Glomerular endothelial cell (primary cell): ENCODE measurements around the gene SLC38A11. TPM values are rescaled to one million over a fixed set of nuclear protein-coding genes. Genes with fewer than 3 reads are reported as not detected.

Experiments used
- DNase-seq: peaks from one replicate; pipeline ENCODE4 v3.0.0-alpha.2; 2011; ENCODE audit warnings: low read depth, low spot score; ENCODE audit errors: extremely low read depth
- total RNA-seq: library from RNA; depleted of rRNA; stranded (reverse); fragments of >200 nt; gene quantifications from 2 replicates; pipeline ENCODE4 v1.2.3, GENCODE V29; 2015

The SLC38A11 gene
- total RNA-seq, 1 donor from 2014 or later = not detected

GRCh38 chr2:164920430-164920829, 34.9 kb downstream of the SLC38A11 start:
- DNase-seq = no peak

- DNase-seq = no peak
Measured at GRCh38 chr2:164917296-164917903, 37.9 kb downstream of the SLC38A11 start.

DNA sequence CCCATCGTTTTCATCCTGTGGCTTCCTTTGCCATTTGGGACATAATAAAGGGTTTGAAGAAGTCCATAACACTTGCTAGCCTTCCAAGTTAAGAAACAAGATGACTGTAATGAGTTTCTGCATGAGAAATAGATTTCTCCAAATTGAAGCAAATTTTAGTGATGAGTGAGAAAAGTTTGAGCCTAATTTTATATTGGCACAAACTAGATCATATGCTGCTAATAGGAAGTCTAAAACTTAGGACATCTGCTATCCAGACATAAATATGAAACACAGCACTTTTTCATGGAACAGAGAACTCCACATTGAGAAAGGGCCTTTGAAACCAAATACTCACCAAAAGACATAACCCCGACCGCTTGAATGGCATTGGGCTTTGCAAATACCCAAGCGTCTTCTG, 39.8 kb downstream of the SLC38A11 start:
- no peak for DNase-seq

DNA sequence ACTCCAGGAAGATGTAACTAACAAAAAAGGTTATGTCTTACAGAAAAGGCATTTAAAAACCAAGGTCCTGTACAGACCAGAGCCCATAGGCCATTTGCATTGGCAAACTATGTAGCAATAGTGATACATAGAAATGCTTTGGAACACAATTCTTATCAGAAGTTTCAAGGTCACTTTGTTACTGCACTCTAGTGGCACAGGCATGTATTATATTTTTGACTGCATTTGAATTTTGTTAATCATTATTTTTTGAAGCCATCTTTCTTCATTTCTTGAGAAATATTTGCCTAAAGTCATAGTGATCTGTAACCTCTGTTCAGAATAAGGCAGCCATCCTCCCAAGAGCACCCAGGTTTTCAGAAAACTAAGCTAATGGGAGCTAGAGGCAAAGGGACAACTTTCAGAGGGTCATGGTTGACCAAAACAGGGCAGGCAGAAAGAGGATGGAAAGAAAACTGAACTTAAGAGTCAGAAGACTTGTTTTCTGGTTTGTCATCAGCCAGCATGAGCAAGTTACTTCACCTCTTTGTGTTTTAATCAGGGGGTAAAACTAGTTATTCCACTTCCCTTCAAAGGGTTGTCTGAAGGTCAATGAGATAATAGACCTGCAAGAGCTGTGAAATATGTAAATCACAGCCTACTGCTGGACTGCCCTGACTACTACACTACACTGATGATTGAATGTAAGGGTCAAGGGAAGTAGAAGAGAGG, 41.5 kb downstream of the SLC38A11 start:
- DNase-seq = no peak

DNA sequence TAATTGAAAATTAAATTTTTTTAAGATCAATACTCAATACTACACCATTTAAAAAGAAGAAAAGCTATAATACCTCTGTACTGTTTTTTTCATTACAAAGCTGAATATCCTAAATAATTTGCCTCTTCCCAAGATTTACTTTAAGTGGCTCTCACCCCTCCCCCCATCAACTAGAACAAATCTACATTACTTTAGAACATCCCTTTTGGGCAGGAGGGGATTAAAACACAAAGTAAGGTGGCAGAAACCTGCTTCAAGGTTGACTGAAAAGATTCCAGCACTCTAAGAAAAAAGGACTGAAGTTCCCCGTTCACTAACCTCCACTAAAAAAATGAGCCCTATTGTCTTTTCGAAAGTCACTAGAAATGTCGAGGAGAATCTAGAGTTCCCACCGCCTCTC, 42.3 kb downstream of the SLC38A11 start:
- no peak for DNase-seq

DNA sequence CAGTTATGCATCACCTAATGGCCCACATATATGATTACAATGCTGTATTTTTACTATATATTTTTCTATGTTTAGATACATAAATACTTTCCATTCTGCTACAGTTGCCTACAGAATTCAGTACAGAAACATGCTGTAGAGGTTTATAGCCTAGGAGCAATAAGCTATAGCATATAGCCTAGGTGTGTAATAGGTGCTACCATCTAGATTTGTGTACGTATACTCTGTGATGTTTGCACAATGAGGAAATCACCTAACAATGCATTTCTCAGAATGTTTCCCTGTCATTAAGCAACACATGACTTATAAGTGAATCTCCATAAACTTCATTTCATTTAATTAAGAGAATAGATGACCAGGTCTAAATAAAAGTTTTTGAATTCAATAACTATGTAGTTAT, 43.5 kb downstream of the SLC38A11 start:
- DNase-seq = no peak

DNA sequence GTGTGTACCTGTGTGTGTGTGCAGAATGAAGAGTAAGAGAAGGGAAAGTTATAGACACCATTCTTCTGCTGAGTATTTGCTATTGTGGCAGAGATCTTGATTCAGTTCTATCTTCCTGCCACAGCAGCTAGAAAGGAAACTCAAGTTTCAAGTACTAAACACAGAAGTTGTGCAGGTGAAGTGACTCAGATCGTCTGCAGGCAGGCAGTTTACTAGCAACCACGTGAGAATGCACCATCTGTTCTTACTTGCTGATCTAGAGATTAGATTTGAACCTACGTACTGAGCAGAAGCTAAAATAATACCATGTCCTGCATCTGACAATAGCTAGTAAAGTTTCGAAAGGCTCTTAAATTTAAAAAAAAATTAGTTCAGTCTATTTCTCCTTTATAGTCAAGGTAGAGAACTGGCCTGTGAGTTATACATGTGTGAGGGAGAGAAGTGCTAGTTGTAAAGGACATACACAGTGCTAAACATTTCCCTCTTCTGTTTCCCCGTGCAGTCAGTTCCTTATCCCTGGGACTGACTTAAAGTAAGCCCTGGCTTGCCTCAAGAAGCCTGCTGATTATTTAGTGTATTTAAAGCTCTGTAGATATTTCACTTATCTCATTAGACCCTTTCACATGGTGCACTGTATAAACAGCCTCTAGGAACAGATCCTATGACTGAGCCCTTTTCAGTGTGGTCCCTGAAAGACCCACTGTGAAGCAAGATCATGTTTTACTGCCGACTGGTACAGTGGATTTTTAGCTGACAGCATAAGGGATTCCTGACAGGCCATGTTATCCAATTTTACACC, 45.0 kb downstream of the SLC38A11 start:
- no peak for DNase-seq

DNA sequence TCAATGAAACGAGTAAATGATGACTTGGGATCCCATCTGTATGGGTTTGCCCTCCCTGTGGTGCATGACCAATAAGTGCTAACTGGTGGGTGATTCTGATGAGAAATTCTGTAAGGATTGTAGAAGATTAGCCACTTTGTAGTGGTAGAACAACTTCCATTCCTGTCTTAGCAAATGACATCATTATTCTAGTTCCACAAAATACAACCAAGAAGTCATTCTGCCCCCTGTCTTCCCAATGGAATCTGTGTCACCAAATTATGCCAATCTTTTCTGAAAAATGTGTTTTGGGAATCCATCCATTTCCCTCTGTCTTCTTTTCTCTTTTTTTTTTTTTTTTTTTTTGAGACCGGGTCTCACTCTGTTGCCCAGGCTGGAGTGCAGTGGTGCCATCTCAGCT, 48.4 kb downstream of the SLC38A11 start:
- DNase-seq = no peak

DNA sequence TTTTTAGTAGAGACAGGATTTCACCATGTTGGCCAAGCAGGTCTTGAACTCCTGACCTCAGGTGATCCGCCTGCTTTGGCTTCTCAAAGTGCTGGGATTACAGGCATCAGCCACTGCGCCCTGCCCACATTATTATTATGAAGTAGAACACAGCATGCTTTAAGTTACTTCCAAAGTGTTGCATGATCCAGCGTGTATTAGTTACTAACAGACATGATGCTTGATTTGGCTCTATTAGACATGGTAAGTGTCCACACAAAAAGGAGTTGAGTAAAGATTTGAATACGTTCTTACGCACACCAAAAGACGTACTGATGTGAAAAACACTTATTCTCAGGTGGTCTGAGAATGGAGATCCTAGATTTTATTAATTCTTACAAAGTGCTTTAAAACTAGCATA, 50.0 kb downstream of the SLC38A11 start:
- DNase-seq = no peak

GRCh38 chr2:164903951-164904350, 51.4 kb downstream of the SLC38A11 start:
- DNase-seq = no peak

DNA sequence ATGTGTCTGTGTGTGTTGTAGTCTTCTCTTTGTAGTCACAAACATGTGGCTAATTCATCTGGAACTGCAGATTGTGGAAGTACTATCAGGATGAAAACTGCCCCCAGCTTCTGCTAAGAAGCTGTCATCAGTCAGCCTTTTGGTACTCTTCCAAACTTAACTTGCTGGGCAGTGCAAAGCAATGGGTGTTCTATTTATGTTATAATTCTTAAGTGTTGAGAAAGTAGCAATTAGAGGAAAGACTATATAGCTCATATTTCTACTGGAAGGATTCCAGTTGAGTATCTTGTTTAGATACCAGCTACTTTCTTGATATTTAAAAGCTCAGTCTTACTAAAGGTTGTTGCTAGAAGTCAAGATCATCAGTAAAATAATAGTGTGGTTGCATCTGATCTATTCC, 52.1 kb downstream of the SLC38A11 start:
- DNase-seq = no peak

DNA sequence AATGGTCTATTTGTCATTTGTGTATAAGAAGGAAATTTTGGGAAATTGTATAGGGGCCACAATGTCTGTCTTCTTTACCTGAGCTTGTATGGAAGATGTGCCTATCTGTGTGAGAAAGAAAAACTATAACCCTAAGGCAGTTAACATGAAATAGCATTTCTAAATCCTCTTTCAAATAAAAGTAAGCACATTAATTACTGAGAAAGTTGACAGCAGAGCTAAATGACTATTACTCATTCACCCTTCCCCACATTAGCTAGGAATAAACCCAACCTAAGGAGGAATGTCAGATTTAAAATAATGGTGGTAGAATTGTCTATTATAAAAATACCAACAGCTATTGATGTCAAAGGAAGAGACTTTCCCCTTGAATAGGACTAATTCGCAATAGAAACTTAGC, 56.2 kb downstream of the SLC38A11 start:
- no peak for DNase-seq

DNA sequence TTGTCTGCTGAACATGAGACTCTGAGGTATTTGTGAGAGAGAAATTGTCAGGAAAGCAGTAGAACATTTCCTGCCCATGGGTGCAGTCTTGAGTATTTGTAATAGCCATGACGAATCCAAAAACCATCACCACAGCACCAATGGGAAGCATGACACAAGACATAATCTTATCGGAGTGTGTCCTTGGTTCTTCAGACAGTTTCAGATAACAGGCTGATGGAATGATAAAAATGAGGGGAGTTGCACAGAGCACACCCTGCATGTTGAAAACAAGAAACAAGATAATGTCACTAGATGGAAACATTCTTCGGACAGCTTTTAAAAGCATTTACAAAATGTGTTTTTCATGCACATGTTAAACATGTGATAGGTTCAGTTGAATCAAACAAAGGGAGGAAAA, 56.9 kb downstream of the SLC38A11 start:
- DNase-seq = no peak

GRCh38 chr2:164897469-164898260, 57.7 kb downstream of the SLC38A11 start:
- no peak for DNase-seq

- no peak for DNase-seq
Measured at GRCh38 chr2:164896634-164897355, 58.5 kb downstream of the SLC38A11 start.

DNA sequence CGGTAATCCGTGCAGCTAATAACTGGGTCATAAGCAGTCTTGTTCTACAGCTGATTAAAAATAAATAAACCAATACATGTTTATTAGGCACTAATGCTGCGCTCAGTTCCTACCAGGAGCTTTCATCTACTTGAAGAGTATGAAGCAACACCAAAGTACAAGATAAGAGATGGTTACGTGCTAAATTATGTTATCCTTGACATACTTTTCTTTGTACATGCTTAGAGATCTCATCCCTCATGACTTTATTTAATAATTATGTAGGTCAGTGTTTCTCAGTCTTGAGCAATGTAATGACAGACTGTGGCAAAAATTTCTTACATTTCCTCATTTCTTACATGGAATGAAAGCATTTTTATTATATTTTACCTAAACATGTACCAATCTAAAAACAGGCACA, 59.1 kb downstream of the SLC38A11 start:
- DNase-seq = no peak

GRCh38 chr2:164891460-164891859, 63.9 kb downstream of the SLC38A11 start:
- no peak for DNase-seq

GRCh38 chr2:164890544-164890943, 64.8 kb downstream of the SLC38A11 start:
- DNase-seq = no peak

DNA sequence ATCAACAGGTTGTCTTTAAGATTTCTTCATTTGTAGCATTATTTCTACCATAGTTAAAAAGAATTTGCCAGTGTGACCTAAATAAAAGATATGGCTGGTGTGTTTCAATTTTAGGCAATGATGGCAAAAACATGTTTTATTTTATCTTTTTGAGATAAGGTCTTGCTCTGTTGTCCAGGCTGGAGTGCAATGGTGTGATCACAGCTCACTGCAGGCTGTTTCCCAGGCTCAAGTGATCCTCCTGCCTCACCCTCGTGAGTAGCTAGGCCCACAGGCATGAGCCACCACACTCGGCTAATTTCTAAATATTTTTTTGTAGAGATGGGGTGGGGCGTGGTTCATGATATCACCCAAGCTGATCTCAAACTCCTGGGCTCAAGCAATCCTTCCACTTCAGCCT, 66.7 kb downstream of the SLC38A11 start:
- DNase-seq = no peak

- DNase-seq = no peak
Measured at GRCh38 chr2:164887434-164888144, 67.7 kb downstream of the SLC38A11 start.
